Osteocyte (in vitro differentiated cells): Measurements from ENCODE around the gene NXT1. TPM values are rescaled to one million over a fixed set of nuclear protein-coding genes. Genes with fewer than 3 reads are reported as not detected.

ENCODE experiments used
- DNase-seq: peaks from one replicate; pipeline ENCODE4 v3.0.0; 2021; ENCODE audit warnings: mixed read lengths; ENCODE audit not compliant: unreplicated experiment; ENCODE audit errors: extremely low spot score
- H3K27ac Mint-ChIP-seq: one replicate; pipeline ENCODE4 v1.8.0; 2021; ENCODE audit warnings: mild to moderate bottlenecking, mixed read lengths; ENCODE audit not compliant: unreplicated experiment
- H3K27me3 Mint-ChIP-seq: one replicate; pipeline ENCODE4 v1.8.0; 2021; ENCODE audit warnings: mixed read lengths; ENCODE audit not compliant: unreplicated experiment
- H3K36me3 Mint-ChIP-seq: one replicate; pipeline ENCODE4 v1.8.0; 2021; ENCODE audit warnings: mixed read lengths; ENCODE audit not compliant: unreplicated experiment
- H3K4me1 Mint-ChIP-seq: one replicate; pipeline ENCODE4 v1.8.0; 2021; ENCODE audit warnings: mixed read lengths; ENCODE audit not compliant: unreplicated experiment
- H3K4me3 Mint-ChIP-seq: one replicate; pipeline ENCODE4 v1.8.0; 2021; ENCODE audit warnings: mild to moderate bottlenecking, moderate library complexity, mixed read lengths; ENCODE audit not compliant: unreplicated experiment
- H3K9me3 Mint-ChIP-seq: one replicate; pipeline ENCODE4 v1.8.0; 2021; ENCODE audit warnings: mixed read lengths; ENCODE audit not compliant: unreplicated experiment
- long read RNA-seq: library from polyadenylated mRNA; unstranded; transcript quantifications from one replicate; pipeline ENCODE4 v2.0.0, GENCODE V29; 2021
- total RNA-seq: library from RNA; stranded (reverse); gene quantifications from 2 replicates; pipeline ENCODE4 v1.2.1, GENCODE V29; 2021
- TF ChIP-seq, protein P1 (sequence below): fragments of 200-600 bp; sonication (generic); IDR thresholded peaks from 2 replicates; pipeline ENCODE4 v1.5.0; 2021; ENCODE audit warnings: antibody characterized with exemption, mild to moderate bottlenecking, moderate library complexity

Gene NXT1
- total RNA-seq = 12.4 and 14.0 TPM in 2 replicates
- long read RNA-seq, transcript NXT1-201 (2 exons, 1,123 nt) = major isoform, 30 of 31 reads
- long read RNA-seq, partial matches to known transcripts = 1 of 31 reads
- long read RNA-seq, other reads (novel, unspliced or antisense) = 0 of 31 reads

DNA sequence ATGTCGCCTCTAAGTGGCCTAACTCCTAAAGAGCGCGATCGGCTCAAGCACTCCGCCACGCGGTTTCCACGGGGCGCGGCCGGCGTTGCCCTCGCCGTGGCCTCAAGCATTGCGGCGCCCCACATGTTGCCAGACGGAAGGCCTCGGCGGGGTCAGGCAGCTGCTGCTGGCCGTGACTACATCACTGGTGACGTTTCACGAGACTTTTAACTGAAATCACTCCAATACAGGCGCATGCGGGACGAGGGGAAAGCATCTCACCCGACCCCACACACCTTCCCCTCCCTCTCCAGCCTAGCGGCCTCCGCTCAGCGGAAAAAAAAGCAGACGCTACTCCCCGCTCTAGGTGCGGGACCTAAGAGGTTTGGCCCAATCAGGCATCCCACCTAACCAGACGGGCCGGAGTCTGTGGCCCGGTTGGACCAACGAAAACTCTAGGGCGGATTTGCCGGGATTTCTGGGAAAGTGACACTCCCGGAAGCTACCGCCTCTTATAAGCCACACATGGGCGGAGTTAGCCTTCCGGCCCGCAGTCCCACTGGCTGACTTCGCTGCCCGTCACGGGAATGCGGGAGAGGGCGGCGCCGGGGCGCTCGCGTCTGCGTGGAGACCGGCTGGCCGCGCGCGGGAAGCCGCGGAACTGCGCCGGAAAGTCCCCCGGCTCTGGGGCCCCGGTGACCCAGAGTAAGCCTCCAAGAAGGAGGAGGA, at the start of gene NXT1:
TSS of gene NXT1 (plus strand) at position 596 of the 708 bp plus-strand sequence. CDS start 3,251 bp downstream, outside the sequence.
- H3K9me3 Mint-ChIP-seq = no peaks in the 10 kb centered on the region
- no peaks in the 10 kb centered on the region for H3K36me3 Mint-ChIP-seq
- H3K4me3 Mint-ChIP-seq = peak within 1 kb of the TSS; percentile 97
- H3K27ac Mint-ChIP-seq = peak within 1 kb of the TSS; percentile 100
- peaks cover 21% of the 10 kb centered on the region for H3K4me1 Mint-ChIP-seq
- TF ChIP-seq, protein P1, sequence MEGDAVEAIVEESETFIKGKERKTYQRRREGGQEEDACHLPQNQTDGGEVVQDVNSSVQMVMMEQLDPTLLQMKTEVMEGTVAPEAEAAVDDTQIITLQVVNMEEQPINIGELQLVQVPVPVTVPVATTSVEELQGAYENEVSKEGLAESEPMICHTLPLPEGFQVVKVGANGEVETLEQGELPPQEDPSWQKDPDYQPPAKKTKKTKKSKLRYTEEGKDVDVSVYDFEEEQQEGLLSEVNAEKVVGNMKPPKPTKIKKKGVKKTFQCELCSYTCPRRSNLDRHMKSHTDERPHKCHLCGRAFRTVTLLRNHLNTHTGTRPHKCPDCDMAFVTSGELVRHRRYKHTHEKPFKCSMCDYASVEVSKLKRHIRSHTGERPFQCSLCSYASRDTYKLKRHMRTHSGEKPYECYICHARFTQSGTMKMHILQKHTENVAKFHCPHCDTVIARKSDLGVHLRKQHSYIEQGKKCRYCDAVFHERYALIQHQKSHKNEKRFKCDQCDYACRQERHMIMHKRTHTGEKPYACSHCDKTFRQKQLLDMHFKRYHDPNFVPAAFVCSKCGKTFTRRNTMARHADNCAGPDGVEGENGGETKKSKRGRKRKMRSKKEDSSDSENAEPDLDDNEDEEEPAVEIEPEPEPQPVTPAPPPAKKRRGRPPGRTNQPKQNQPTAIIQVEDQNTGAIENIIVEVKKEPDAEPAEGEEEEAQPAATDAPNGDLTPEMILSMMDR = no peak
- DNase-seq = peak; percentile 98
- no peaks in the 10 kb centered on the region for H3K27me3 Mint-ChIP-seq

- Mint-ChIP-seq H3K4me3 (no peak overlapping the region), H3K4me1 (peaks cover 10% of the 10 kb centered on the region)
Measured at GRCh38 chr20:23301436-23302050, 49.0 kb upstream of the NXT1 start.

GRCh38 chr20:23302386-23302785, 48.2 kb upstream of the NXT1 start:
- TF ChIP-seq, protein P1 = no peak
- H3K9me3 Mint-ChIP-seq = no peaks in the 10 kb centered on the region
- H3K27ac Mint-ChIP-seq = no peak overlapping the region
- no peaks in the 10 kb centered on the region for H3K36me3 Mint-ChIP-seq
- H3K27me3 Mint-ChIP-seq = peaks cover 7% of the 10 kb centered on the region
- H3K4me1 Mint-ChIP-seq = peaks cover 1% of the 10 kb centered on the region
- no peak overlapping the region for H3K4me3 Mint-ChIP-seq
- no peak for DNase-seq

More at GRCh38 chr20:23301436-23302050, 49.0 kb upstream of the NXT1 start:
- Mint-ChIP-seq H3K27me3 (peaks cover 7% of the 10 kb centered on the region), H3K9me3 (no peaks in the 10 kb centered on the region), H3K27ac (no peak overlapping the region), H3K36me3 (no peaks in the 10 kb centered on the region)
- TF ChIP-seq, protein P1 = no peak
- DNase-seq = no peak

- no peaks in the 10 kb centered on the region for H3K36me3 Mint-ChIP-seq
- H3K4me1 Mint-ChIP-seq = no peaks in the 10 kb centered on the region
- H3K9me3 Mint-ChIP-seq = no peaks in the 10 kb centered on the region
- peaks cover 7% of the 10 kb centered on the region for H3K27me3 Mint-ChIP-seq
- TF ChIP-seq, protein P1 = no peak
- H3K4me3 Mint-ChIP-seq = no peak overlapping the region
- no peak for DNase-seq
- H3K27ac Mint-ChIP-seq = no peak overlapping the region
Measured at GRCh38 chr20:23302801-23303200, 47.8 kb upstream of the NXT1 start.
